ENCODE results near the gene FAM89B.
A peak's percentile ranks its signal among the peaks of the same experiment; 100 is the strongest.

FAM89B gene

GRCh38 chr11:65571940-65572339 is 398 bp upstream of the FAM89B start:
- ATAC-seq (ENCODE audit: low read depth) (no peak; the same call in 2 of the 3 replicates), DNase-seq (ENCODE audit: low spot score) (peak; percentile 52)
- Histone ChIP-seq H3K9me3 (ENCODE audit: severe bottlenecking) (no peaks in the 10 kb centered on the region), H3K36me3 (ENCODE audit: low read depth) (peaks cover 10% of the 10 kb centered on the region), H3K4me1 (ENCODE audit: insufficient read depth, poor library complexity, severe bottlenecking) (peaks cover 14% of the 10 kb centered on the region), H3K27me3 (ENCODE audit: insufficient read depth, poor library complexity, severe bottlenecking) (no peaks in the 10 kb centered on the region), H3K4me3 (ENCODE audit: severe bottlenecking) (peak overlapping the region; percentile 78), H3K27ac (ENCODE audit: poor library complexity, severe bottlenecking) (peak overlapping the region; percentile 86)
- TF ChIP-seq CTCF (IDR thresholded peaks at IDR 0.05; ENCODE audit: poor library complexity, severe bottlenecking) = peak; percentile 72

GRCh38 chr11:65573391-65574079 is 1.2 kb downstream of the FAM89B start:
- H3K27me3 ChIP-seq (ENCODE audit: insufficient read depth, poor library complexity, severe bottlenecking) = no peaks in the 10 kb centered on the region
- TF ChIP-seq CTCF (IDR thresholded peaks at IDR 0.05; ENCODE audit: poor library complexity, severe bottlenecking) = no peak
- peaks cover 20% of the 10 kb centered on the region for H3K4me1 ChIP-seq (ENCODE audit: insufficient read depth, poor library complexity, severe bottlenecking)
- H3K4me3 ChIP-seq (ENCODE audit: severe bottlenecking) = peak overlapping the region; percentile 78
- H3K36me3 ChIP-seq (ENCODE audit: low read depth) = peaks cover 17% of the 10 kb centered on the region
- ATAC-seq (ENCODE audit: low read depth) (no peak), DNase-seq (ENCODE audit: low spot score) (peak; percentile 58)
- peak overlapping the region; percentile 86 for H3K27ac ChIP-seq (ENCODE audit: poor library complexity, severe bottlenecking)
- no peaks in the 10 kb centered on the region for H3K9me3 ChIP-seq (ENCODE audit: severe bottlenecking)

GRCh38 chr11:65574109-65574810 is 1.9 kb downstream of the FAM89B start:
- peak; percentile 97 for TF ChIP-seq CTCF (IDR thresholded peaks at IDR 0.05; ENCODE audit: poor library complexity, severe bottlenecking)
- no peaks in the 10 kb centered on the region for H3K9me3 ChIP-seq (ENCODE audit: severe bottlenecking)
- peak overlapping the region; percentile 22 for H3K4me3 ChIP-seq (ENCODE audit: severe bottlenecking)
- peak; percentile 27 for ATAC-seq (ENCODE audit: low read depth)
- H3K4me1 ChIP-seq (ENCODE audit: insufficient read depth, poor library complexity, severe bottlenecking) = peaks cover 16% of the 10 kb centered on the region
- peak overlapping the region; percentile 86 for H3K27ac ChIP-seq (ENCODE audit: poor library complexity, severe bottlenecking)
- H3K27me3 ChIP-seq (ENCODE audit: insufficient read depth, poor library complexity, severe bottlenecking) = no peaks in the 10 kb centered on the region
- H3K36me3 ChIP-seq (ENCODE audit: low read depth) = peaks cover 16% of the 10 kb centered on the region
- DNase-seq (ENCODE audit: low spot score) = peak; percentile 95

GRCh38 chr11:65574811-65575567 is 2.7 kb downstream of the FAM89B start:
- peaks cover 16% of the 10 kb centered on the region for H3K4me1 ChIP-seq (ENCODE audit: insufficient read depth, poor library complexity, severe bottlenecking)
- H3K27me3 ChIP-seq (ENCODE audit: insufficient read depth, poor library complexity, severe bottlenecking) = no peaks in the 10 kb centered on the region
- ATAC-seq (ENCODE audit: low read depth) = no peak
- H3K27ac ChIP-seq (ENCODE audit: poor library complexity, severe bottlenecking) = peak overlapping the region; percentile 86
- no peaks in the 10 kb centered on the region for H3K9me3 ChIP-seq (ENCODE audit: severe bottlenecking)
- DNase-seq (ENCODE audit: low spot score) = no peak
- H3K36me3 ChIP-seq (ENCODE audit: low read depth) = peaks cover 18% of the 10 kb centered on the region
- peak overlapping the region; percentile 83 for H3K4me3 ChIP-seq (ENCODE audit: severe bottlenecking)
- TF ChIP-seq CTCF (IDR thresholded peaks at IDR 0.05; ENCODE audit: poor library complexity, severe bottlenecking) = no peak
